ENCODE data around the gene KDM7A. TPM values are rescaled to one million over a fixed set of nuclear protein-coding genes. Genes with fewer than 3 reads are reported as not detected.

KDM7A gene
- total RNA-seq, 2 experiments from 2014 or later, result 3.3 TPM

- no peak for TF ChIP-seq EZH2phosphoT487 (IDR thresholded peaks at IDR 0.05; ENCODE audit: borderline replicate concordance, low read depth, low read length)
- no peak for TF ChIP-seq CTCF (conservative IDR thresholded peaks at IDR 0.05; ENCODE audit: low read length)
- Histone ChIP-seq H4K20me1 (ENCODE audit: insufficient read depth, low read length) (no peaks in the 10 kb centered on the region), H3K36me3 (ENCODE audit: insufficient read depth, low read length) (no peaks in the 10 kb centered on the region), H3K9me3 (ENCODE audit: low read length) (peaks cover 16% of the 10 kb centered on the region), H3K4me1 (ENCODE audit: insufficient read depth, low read length, poor library complexity, severe bottlenecking) (peaks cover 2% of the 10 kb centered on the region), H3K4me2 (ENCODE audit: low read length) (no peak overlapping the region), H3K9me2 (ENCODE audit: insufficient read depth, low read length) (no peaks in the 10 kb centered on the region), H3K4me3 (ENCODE audit: low read depth, low read length, poor library complexity, severe bottlenecking) (no peak overlapping the region), H2AFZ (ENCODE audit: low read length) (no peak overlapping the region), H3K27ac (ENCODE audit: low read depth, low read length, poor library complexity, severe bottlenecking) (no peak overlapping the region), H3K79me2 (ENCODE audit: insufficient read depth, low read depth, low read length) (no peaks in the 10 kb centered on the region)
- BruUV-seq (replicated peaks), result no TSS peak
- intact Hi-C loops (cut with micrococcal nuclease; ENCODE audit: unreplicated experiment), result no loop called here
- ChIA-PET POLR2A (no interaction called here), CTCF (ENCODE audit: unreplicated experiment) (no interaction called here)
- no peak for DNase-seq (ENCODE audit: low spot score)
Observed at GRCh38 chr7:140068033-140068432, 108.8 kb downstream of the KDM7A start.

- DNase-seq (ENCODE audit: low spot score), result no peak
- Histone ChIP-seq H3K4me1 (ENCODE audit: insufficient read depth, low read length, poor library complexity, severe bottlenecking) (peaks cover 7% of the 10 kb centered on the region), H3K9me2 (ENCODE audit: insufficient read depth, low read length) (no peaks in the 10 kb centered on the region), H3K4me3 (ENCODE audit: low read depth, low read length, poor library complexity, severe bottlenecking) (no peak overlapping the region), H3K4me2 (ENCODE audit: low read length) (no peak overlapping the region), H2AFZ (ENCODE audit: low read length) (no peak overlapping the region), H4K20me1 (ENCODE audit: insufficient read depth, low read length) (no peaks in the 10 kb centered on the region), H3K27ac (ENCODE audit: low read depth, low read length, poor library complexity, severe bottlenecking) (no peak overlapping the region), H3K79me2 (ENCODE audit: insufficient read depth, low read depth, low read length) (no peaks in the 10 kb centered on the region), H3K36me3 (ENCODE audit: insufficient read depth, low read length) (no peaks in the 10 kb centered on the region), H3K9me3 (ENCODE audit: low read length) (peaks cover 16% of the 10 kb centered on the region)
- intact Hi-C loops (cut with micrococcal nuclease; ENCODE audit: unreplicated experiment), result no loop called here
- BruUV-seq (replicated peaks), result no TSS peak
- CTCF ChIA-PET (ENCODE audit: unreplicated experiment), result no interaction called here
- TF ChIP-seq EZH2phosphoT487 (IDR thresholded peaks at IDR 0.05; ENCODE audit: borderline replicate concordance, low read depth, low read length), result no peak
- no peak for TF ChIP-seq CTCF (conservative IDR thresholded peaks at IDR 0.05; ENCODE audit: low read length)
- POLR2A ChIA-PET, result interaction anchor here (0.8 kb wide), 1 partner anchor 1818 kb away, joined by 3 read pairs; no protein-coding TSS in a partner anchor
Observed at GRCh38 chr7:140067052-140067451, 109.7 kb downstream of the KDM7A start.

GRCh38 chr7:140062528-140063299, 114.1 kb downstream of the KDM7A start, which contains the start of gene PARP12:
Gene PARP12, minus strand, starts transcription at chr7:140062951. Its CDS starts 104 bp downstream, at chr7:140062847.
- Histone ChIP-seq H3K9me3 (ENCODE audit: low read length) (peaks cover 16% of the 10 kb centered on the region), H2AFZ (ENCODE audit: low read length) (peak within 1 kb of the TSS; percentile 85), H4K20me1 (ENCODE audit: insufficient read depth, low read length) (no peaks in the 10 kb centered on the region), H3K27ac (ENCODE audit: low read depth, low read length, poor library complexity, severe bottlenecking) (no peak within 1 kb of the TSS), H3K79me2 (ENCODE audit: insufficient read depth, low read depth, low read length) (no peaks in the 10 kb centered on the region), H3K4me3 (ENCODE audit: low read depth, low read length, poor library complexity, severe bottlenecking) (peak within 1 kb of the TSS; percentile 69), H3K36me3 (ENCODE audit: insufficient read depth, low read length) (no peaks in the 10 kb centered on the region), H3K9me2 (ENCODE audit: insufficient read depth, low read length) (no peaks in the 10 kb centered on the region), H3K4me1 (ENCODE audit: insufficient read depth, low read length, poor library complexity, severe bottlenecking) (peaks cover 7% of the 10 kb centered on the region), H3K4me2 (ENCODE audit: low read length) (peak within 1 kb of the TSS; percentile 77)
- TF ChIP-seq EZH2phosphoT487 (IDR thresholded peaks at IDR 0.05; ENCODE audit: borderline replicate concordance, low read depth, low read length) (no peak), CTCF (conservative IDR thresholded peaks at IDR 0.05; ENCODE audit: low read length) (no peak)
- ChIA-PET POLR2A (no interaction called here), CTCF (ENCODE audit: unreplicated experiment) (no interaction called here)
- intact Hi-C loops (cut with micrococcal nuclease; ENCODE audit: unreplicated experiment), result no loop called here
- BruUV-seq (replicated peaks), result no TSS peak
- peak; percentile 84 for DNase-seq (ENCODE audit: low spot score)

All from OCI-LY7 (cell line).